Parathyroid adenoma (tissue), 2 donors: ENCODE data around the gene CERS4.

Experiments used
- H2AFZ ChIP-seq: fragments of 300-600 bp; sonication (generic); one replicate; pipeline ENCODE4 v1.7.0; 2017; ENCODE audit warnings: antibody characterized with exemption, mild to moderate bottlenecking
- H3K27ac ChIP-seq: fragments of 300-600 bp; sonication (generic); one replicate; pipeline ENCODE4 v1.7.0; 2017
- H3K27me3 ChIP-seq: fragments of 300-600 bp; sonication (generic); one replicate; pipeline ENCODE4 v1.7.0; 2017; ENCODE audit warnings: low read length; ENCODE audit not compliant: control insufficient read depth, insufficient read depth
- H3K36me3 ChIP-seq: fragments of 300-600 bp; sonication (generic); one replicate; pipeline ENCODE4 v1.7.0; 2017; ENCODE audit warnings: low read length; ENCODE audit not compliant: control insufficient read depth, insufficient read depth
- H3K4me1 ChIP-seq: fragments of 300-600 bp; sonication (generic); one replicate; pipeline ENCODE4 v1.7.0; 2017; ENCODE audit warnings: control low read depth
- H3K4me2 ChIP-seq: fragments of 300-600 bp; sonication (generic); one replicate; pipeline ENCODE4 v1.7.0; 2017; ENCODE audit warnings: low read length
- H3K4me3 ChIP-seq: fragments of 300-600 bp; sonication (generic); one replicate; pipeline ENCODE4 v1.7.0; 2017; ENCODE audit warnings: low read depth, low read length
- H3K79me2 ChIP-seq: fragments of 300-600 bp; sonication (generic); one replicate; pipeline ENCODE4 v1.7.0; 2017; ENCODE audit warnings: control low read depth
- H3K9ac ChIP-seq: fragments of 300-600 bp; sonication (generic); one replicate; pipeline ENCODE4 v1.7.0; 2017; ENCODE audit warnings: mild to moderate bottlenecking
- H3K9me3 ChIP-seq: fragments of 300-600 bp; sonication (generic); one replicate; pipeline ENCODE4 v1.7.0; 2017; ENCODE audit warnings: low read length; ENCODE audit not compliant: control insufficient read depth
- CTCF ChIP-seq: fragments of 300-600 bp; sonication (generic); IDR thresholded peaks from one replicate; pipeline ENCODE4 v1.7.0; 2017; ENCODE audit warnings: antibody characterized with exemption, mild to moderate bottlenecking
- donor health status: primary hyperparathyroidism.

The CERS4 gene

GRCh38 chr19:8208922-8209461 is at the start of gene CERS4:
CERS4 (plus strand) TSS chr19:8209370; CDS start chr19:8251077, 41,707 bp downstream.
- no peak for TF ChIP-seq CTCF
- H3K27me3 ChIP-seq, result no peaks in the 10 kb centered on the region
- peak within 1 kb of the TSS; percentile 95 for H3K4me2 ChIP-seq
- no peaks in the 10 kb centered on the region for H3K36me3 ChIP-seq
- H3K9ac ChIP-seq, result peak within 1 kb of the TSS; percentile 83
- H3K4me3 ChIP-seq, result peak within 1 kb of the TSS; percentile 85
- H3K79me2 ChIP-seq, result peaks cover 6% of the 10 kb centered on the region
- H3K9me3 ChIP-seq, result no peaks in the 10 kb centered on the region
- peak within 1 kb of the TSS; percentile 67 for H3K27ac ChIP-seq
- H3K4me1 ChIP-seq, result peaks cover 11% of the 10 kb centered on the region
- peak within 1 kb of the TSS; percentile 99 for H2AFZ ChIP-seq

- H3K27me3 ChIP-seq, result no peaks in the 10 kb centered on the region
- no peak overlapping the region for H3K4me3 ChIP-seq
- no peak overlapping the region for H3K4me2 ChIP-seq
- H3K4me1 ChIP-seq, result no peaks in the 10 kb centered on the region
- H3K36me3 ChIP-seq, result no peaks in the 10 kb centered on the region
- no peaks in the 10 kb centered on the region for H3K79me2 ChIP-seq
- no peaks in the 10 kb centered on the region for H3K9me3 ChIP-seq
- no peak overlapping the region for H2AFZ ChIP-seq
- no peak for TF ChIP-seq CTCF
- H3K9ac ChIP-seq, result no peak overlapping the region
- H3K27ac ChIP-seq, result no peak overlapping the region
These were observed 48.0 kb upstream of the CERS4 start for GRCh38 chr19:8161135-8161646.

GRCh38 chr19:8163759-8164158 is 45.4 kb upstream of the CERS4 start:
- Histone ChIP-seq H3K79me2 (no peaks in the 10 kb centered on the region), H2AFZ (peak overlapping the region; percentile 7), H3K4me3 (no peak overlapping the region), H3K4me1 (no peaks in the 10 kb centered on the region), H3K9me3 (no peaks in the 10 kb centered on the region), H3K9ac (no peak overlapping the region), H3K36me3 (no peaks in the 10 kb centered on the region), H3K27me3 (no peaks in the 10 kb centered on the region), H3K27ac (no peak overlapping the region), H3K4me2 (no peak overlapping the region)
- no peak for TF ChIP-seq CTCF

- H3K79me2 ChIP-seq, result no peaks in the 10 kb centered on the region
- H3K9me3 ChIP-seq, result no peaks in the 10 kb centered on the region
- no peak overlapping the region for H3K9ac ChIP-seq
- no peaks in the 10 kb centered on the region for H3K4me1 ChIP-seq
- no peak overlapping the region for H3K27ac ChIP-seq
- no peak overlapping the region for H2AFZ ChIP-seq
- no peaks in the 10 kb centered on the region for H3K36me3 ChIP-seq
- H3K27me3 ChIP-seq, result no peaks in the 10 kb centered on the region
- TF ChIP-seq CTCF, result no peak
- no peak overlapping the region for H3K4me3 ChIP-seq
- H3K4me2 ChIP-seq, result no peak overlapping the region
These were observed 41.2 kb upstream of the CERS4 start for GRCh38 chr19:8167985-8168384.

GRCh38 chr19:8168537-8168936 is 40.6 kb upstream of the CERS4 start:
- no peak overlapping the region for H3K4me2 ChIP-seq

More at GRCh38 chr19:8168537-8168936, 40.6 kb upstream of the CERS4 start:
- no peak overlapping the region for H3K4me3 ChIP-seq
- H3K27me3 ChIP-seq, result no peaks in the 10 kb centered on the region
- H3K27ac ChIP-seq, result no peak overlapping the region
- H3K4me1 ChIP-seq, result no peaks in the 10 kb centered on the region
- no peak for TF ChIP-seq CTCF
- H3K36me3 ChIP-seq, result no peaks in the 10 kb centered on the region
- no peak overlapping the region for H3K9ac ChIP-seq
- no peaks in the 10 kb centered on the region for H3K9me3 ChIP-seq
- H3K79me2 ChIP-seq, result no peaks in the 10 kb centered on the region
- no peak overlapping the region for H2AFZ ChIP-seq
